Fibroblast of lung (primary cell): ENCODE measurements around the gene OR2B2.

ENCODE experiments used
- EZH2 ChIP-seq: IDR thresholded peaks from 2 replicates; pipeline ENCODE4 v1.5.1; 2012; ENCODE audit warnings: low read length, control low read depth, mild to moderate bottlenecking; ENCODE audit errors: missing control alignments
- TF ChIP-seq, protein P1 (sequence below), 2 donors: IDR thresholded peaks in 1 of 2; conservative IDR thresholded peaks in 1 of 2; 1 replicate in 1 of 2; 2 replicates in 1 of 2; pipeline ENCODE4 v1.5.1; 2011 to 2012; ENCODE audit warnings: low read length in 2 of 2, control low read depth in 1 of 2, inconsistent platforms in 1 of 2, low read depth in 1 of 2, mild to moderate bottlenecking in 1 of 2

DNA sequence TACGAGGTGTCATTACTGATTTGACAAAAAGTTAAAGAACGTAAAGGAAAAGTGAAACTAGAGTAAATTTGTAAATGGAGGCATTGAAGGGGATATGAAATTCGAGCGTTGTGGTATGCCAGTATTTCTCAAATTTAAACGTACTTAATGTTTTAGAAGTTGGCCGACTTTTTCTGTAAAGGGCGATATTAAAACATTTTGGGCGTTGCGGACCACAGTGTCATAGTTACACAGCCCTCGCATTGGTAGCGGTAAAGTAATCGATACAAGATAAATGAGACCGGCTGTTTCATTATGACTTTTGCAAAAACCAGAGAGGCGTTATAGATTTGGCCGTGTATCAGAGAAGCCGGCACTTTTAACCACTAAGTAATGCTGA is 39.6 kb downstream of the OR2B2 start:
- TF ChIP-seq, protein P1, sequence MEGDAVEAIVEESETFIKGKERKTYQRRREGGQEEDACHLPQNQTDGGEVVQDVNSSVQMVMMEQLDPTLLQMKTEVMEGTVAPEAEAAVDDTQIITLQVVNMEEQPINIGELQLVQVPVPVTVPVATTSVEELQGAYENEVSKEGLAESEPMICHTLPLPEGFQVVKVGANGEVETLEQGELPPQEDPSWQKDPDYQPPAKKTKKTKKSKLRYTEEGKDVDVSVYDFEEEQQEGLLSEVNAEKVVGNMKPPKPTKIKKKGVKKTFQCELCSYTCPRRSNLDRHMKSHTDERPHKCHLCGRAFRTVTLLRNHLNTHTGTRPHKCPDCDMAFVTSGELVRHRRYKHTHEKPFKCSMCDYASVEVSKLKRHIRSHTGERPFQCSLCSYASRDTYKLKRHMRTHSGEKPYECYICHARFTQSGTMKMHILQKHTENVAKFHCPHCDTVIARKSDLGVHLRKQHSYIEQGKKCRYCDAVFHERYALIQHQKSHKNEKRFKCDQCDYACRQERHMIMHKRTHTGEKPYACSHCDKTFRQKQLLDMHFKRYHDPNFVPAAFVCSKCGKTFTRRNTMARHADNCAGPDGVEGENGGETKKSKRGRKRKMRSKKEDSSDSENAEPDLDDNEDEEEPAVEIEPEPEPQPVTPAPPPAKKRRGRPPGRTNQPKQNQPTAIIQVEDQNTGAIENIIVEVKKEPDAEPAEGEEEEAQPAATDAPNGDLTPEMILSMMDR (conservative IDR thresholded peaks at IDR 0.05 in 1 of 2, IDR thresholded peaks at IDR 0.05 in 1 of 2; ENCODE audit: low read depth in 1 of 2, low read length in 2 of 2), result no peak
- TF ChIP-seq EZH2, result no peak
